ENCODE measurements around the gene CCT5.
A peak's percentile ranks its signal among the peaks of the same experiment; 100 is the strongest.

CCT5 gene

GRCh38 chr5:10249948-10250805 is at the start of gene CCT5:
CCT5 (plus strand) TSS chr5:10250280; CDS start chr5:10250341, 61 bp downstream.
- peak; percentile 95 for DNase-seq (ENCODE audit: low read depth)

GRCh38 chr5:10201223-10201868 is 48.7 kb upstream of the CCT5 start:
- no peak for DNase-seq (ENCODE audit: low read depth)

GRCh38 chr5:10202089-10202910 is 47.8 kb upstream of the CCT5 start:
- DNase-seq (ENCODE audit: low read depth): no peak

- DNase-seq (ENCODE audit: low read depth): no peak
Measured at GRCh38 chr5:10209004-10209403, 41.1 kb upstream of the CCT5 start.

DNA sequence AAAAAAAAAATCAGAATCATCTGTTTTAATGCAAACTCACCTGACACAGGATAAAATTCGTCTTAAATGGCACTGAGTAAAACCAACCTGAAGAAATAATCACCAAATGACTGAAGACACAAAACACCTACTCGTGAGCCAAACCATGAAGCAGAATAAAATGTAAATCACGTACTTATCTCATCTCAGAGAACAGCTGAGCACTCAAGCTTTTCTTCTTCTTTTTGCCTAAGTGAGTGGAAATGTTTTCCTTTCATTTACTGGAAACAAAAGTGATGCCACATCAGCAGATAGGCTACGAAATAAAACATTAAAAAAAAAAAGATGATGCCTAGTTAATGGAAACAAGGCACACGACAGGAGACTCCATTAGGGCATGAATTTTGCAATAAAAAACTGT is 36.8 kb upstream of the CCT5 start:
- DNase-seq (ENCODE audit: low read depth): no peak

DNA sequence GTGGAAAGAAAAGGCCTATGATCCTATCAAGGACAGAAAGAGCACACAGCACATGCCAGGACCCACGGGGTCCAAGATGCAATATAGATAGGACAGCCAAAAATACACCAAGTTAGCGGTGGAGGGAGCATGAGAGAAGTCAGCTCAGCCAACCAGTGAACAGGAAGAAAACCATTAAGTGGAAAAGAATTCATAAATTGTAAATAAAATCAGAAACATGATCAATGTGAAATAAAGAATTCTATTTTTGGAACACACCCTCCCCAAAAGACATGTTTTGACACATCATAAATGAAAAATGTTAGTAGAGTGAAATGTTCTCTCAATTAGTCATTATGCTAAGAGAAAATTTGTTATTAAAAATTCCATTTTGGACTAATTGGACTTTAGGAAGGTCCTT is 36.0 kb upstream of the CCT5 start:
- no peak for DNase-seq (ENCODE audit: low read depth)

DNA sequence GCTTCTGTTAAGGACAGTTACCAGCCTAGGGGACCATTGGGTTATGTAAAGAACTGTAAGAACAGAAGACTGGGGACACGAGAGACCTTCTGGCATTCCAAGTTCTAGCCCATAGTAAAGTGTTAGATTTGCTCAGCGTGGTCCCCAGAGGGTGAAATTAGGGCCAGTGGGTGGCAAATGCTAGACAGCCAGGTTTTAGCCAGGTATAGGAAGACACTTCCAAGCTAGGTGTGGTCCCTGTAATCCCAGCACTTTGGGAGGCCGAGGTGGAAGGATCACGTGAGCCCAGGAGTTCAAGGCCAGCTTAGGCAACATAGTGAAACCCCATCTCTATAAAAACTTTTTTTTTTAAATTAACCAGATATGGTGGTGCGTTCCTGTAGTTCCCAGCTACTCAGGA is 34.7 kb upstream of the CCT5 start:
- DNase-seq (ENCODE audit: low read depth): no peak

- DNase-seq (ENCODE audit: low read depth): no peak
Measured at GRCh38 chr5:10216107-10216506, 34.0 kb upstream of the CCT5 start.

DNA sequence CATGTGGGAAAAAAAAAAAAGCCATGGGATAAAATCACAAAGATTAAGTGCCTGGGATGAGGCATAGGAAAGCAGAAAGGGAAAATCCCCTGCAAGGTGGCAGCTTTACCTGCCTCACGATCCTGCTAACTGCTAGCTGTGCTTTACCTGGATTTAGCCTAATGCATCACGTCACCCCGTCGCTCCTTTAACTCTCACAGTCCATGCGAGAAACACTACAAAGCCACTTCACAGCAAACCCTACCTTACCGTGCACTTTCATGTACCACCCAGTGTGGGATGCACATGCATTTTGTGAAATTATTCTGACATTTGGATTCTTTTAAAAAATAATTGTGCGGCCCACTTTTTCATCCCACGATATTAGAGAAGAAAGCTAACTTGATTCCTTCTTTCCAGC is 31.4 kb upstream of the CCT5 start:
- DNase-seq (ENCODE audit: low read depth): no peak

DNA sequence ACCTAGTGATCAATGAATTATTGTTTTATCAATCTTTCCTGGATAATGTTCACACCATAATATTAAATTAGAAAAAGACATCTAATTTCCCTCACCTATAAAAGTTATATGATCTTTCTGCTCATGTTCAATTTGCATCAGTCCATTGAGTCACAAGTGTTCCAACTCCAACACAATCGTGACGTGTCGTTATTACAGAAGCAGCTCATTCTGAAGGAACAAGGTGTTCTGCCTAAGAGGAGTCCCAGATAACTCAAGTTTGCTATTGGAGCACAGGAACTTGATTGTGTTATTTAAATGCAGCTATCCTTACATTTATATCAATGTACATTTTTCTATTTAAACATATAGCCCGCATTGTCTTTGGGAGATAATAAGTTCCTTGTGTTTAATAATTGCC is 31.0 kb upstream of the CCT5 start:
- DNase-seq (ENCODE audit: low read depth): no peak

- DNase-seq (ENCODE audit: low read depth): no peak
Measured at GRCh38 chr5:10220248-10220647, 29.8 kb upstream of the CCT5 start.

DNA sequence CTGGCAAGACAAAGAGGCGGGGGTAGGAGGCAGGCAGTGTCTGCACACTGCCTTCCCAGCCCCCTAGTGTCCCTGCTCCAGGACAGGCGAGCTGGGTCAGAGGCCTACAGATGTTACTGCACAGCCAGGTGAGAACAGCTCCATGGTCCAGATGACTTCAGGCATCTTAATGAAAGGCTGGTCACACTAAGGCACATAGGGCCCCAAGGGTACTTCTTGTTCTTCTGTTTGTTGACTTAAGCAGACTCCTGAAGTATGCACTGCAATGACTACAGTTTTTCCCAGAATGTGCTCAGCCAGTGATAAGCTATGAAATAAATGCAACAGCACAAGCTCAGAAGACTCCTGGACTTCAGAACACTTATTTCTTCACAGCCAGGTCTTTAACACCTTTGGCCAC is 27.8 kb upstream of the CCT5 start:
- no peak for DNase-seq (ENCODE audit: low read depth)

- no peak for DNase-seq (ENCODE audit: low read depth)
Measured at GRCh38 chr5:10227379-10227778, 22.7 kb upstream of the CCT5 start.

GRCh38 chr5:10228288-10228687 is 21.8 kb upstream of the CCT5 start:
- no peak for DNase-seq (ENCODE audit: low read depth)

- DNase-seq (ENCODE audit: low read depth): peak; percentile 85
Measured at GRCh38 chr5:10229306-10230048, 20.6 kb upstream of the CCT5 start.

GRCh38 chr5:10232386-10232785 is 17.7 kb upstream of the CCT5 start:
- no peak for DNase-seq (ENCODE audit: low read depth)

DNA sequence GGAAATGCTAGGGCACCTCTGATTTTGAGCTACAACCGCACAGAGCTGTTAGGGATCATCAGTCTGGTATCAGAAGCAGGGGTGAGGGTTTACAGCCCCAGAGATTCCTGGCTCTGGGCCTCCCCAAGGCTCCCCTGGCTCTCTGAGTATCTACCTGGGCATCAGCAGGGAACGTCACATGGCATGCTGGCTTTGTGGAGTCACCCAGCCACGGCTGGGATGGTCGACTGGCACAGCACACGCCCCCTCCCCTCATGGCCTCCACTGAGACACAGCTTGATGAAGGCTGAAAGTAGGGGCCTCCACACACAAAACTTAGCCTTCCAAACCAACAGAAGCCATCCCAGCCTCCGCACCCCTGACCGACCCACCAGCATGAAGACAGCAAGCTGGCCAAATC is 17.1 kb upstream of the CCT5 start:
- no peak for DNase-seq (ENCODE audit: low read depth)

GRCh38 chr5:10233505-10233904 is 16.6 kb upstream of the CCT5 start:
- peak; percentile 94 for DNase-seq (ENCODE audit: low read depth)

- DNase-seq (ENCODE audit: low read depth): no peak
Measured at GRCh38 chr5:10235350-10235749, 14.7 kb upstream of the CCT5 start.

DNA sequence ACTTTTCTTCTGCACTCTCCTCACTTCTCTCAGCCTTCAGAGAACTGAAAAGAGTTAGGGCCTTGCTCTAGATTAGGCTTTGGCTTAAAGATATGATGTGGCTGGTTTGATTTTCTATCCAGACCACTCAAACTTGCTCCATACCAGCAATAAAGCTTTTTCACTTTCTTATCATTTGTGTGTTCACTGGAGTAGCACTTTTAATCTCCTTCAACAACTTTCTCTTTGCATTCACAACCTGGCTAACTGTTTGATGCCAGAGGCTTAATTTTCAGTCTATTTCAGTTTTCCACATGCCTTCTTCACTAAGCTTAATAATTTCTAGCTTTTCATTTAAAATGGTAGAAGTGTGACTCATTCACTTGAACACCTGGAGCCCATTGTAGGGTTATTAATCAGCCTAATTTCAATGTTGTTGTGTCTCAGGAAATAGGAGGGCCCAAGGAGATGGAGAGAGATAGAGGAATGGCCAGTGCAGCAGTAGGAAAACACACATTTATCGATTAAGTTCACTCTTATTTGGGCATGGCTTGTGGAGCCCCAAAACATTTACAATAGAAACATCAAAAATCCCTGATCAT is 6.3 kb upstream of the CCT5 start:
- no peak for DNase-seq (ENCODE audit: low read depth)

GRCh38 chr5:10244342-10244944 is 5.6 kb upstream of the CCT5 start:
- DNase-seq (ENCODE audit: low read depth): no peak

All from non-pigmented ciliary epithelial cell (primary cell).